Activated effector memory CD4-positive, alpha-beta T cell treated with anti-CD3 and anti-CD28 coated beads, Interleukin-2, amount 50 U/mL, for 16 hours (primary cell): ENCODE data around the gene METAP1.
"Not testable (repeated sequence)": the region's sequence is repeated elsewhere in the genome, so short reads cannot be mapped to it uniquely, and the experiment has no call there.

Source experiments
- DNase-seq: peaks from one replicate; pipeline ENCODE4 v3.0.0-alpha.2; 2020

METAP1 gene

GRCh38 chr4:99061048-99061700 is 65.7 kb downstream of the METAP1 start:
- no peak for DNase-seq

GRCh38 chr4:99062120-99062519 is 66.6 kb downstream of the METAP1 start:
- no peak for DNase-seq

- not testable (repeated sequence) for DNase-seq
Measured at GRCh38 chr4:99065521-99065920, 70.0 kb downstream of the METAP1 start.

- DNase-seq, result no peak
Measured at GRCh38 chr4:99067617-99068016, 72.1 kb downstream of the METAP1 start.

GRCh38 chr4:99071159-99071558 is 75.6 kb downstream of the METAP1 start:
- no peak for DNase-seq

GRCh38 chr4:99074816-99075215 is 79.3 kb downstream of the METAP1 start:
- DNase-seq, result no peak

GRCh38 chr4:99076292-99076976 is 80.9 kb downstream of the METAP1 start:
- no peak for DNase-seq

- no peak for DNase-seq
Measured at GRCh38 chr4:99077177-99077576, 81.7 kb downstream of the METAP1 start.

- DNase-seq, result no peak
Measured at GRCh38 chr4:99078336-99078735, 82.8 kb downstream of the METAP1 start.

- no peak for DNase-seq
Measured at GRCh38 chr4:99078931-99079624, 83.6 kb downstream of the METAP1 start.

GRCh38 chr4:99079625-99080295 is 84.2 kb downstream of the METAP1 start:
- no peak for DNase-seq

- DNase-seq, result not testable (repeated sequence)
Measured at GRCh38 chr4:99080869-99081268, 85.3 kb downstream of the METAP1 start.

GRCh38 chr4:99082192-99082591 is 86.7 kb downstream of the METAP1 start:
- no peak for DNase-seq

GRCh38 chr4:99084595-99084994 is 89.1 kb downstream of the METAP1 start:
- DNase-seq, result no peak

GRCh38 chr4:99088023-99088449 is 92.5 kb downstream of the METAP1 start:
- DNase-seq, result no peak

- peak; percentile 95 for DNase-seq
Measured at GRCh38 chr4:99088481-99089365, 93.2 kb downstream of the METAP1 start, which contains the start of gene ADH5. TSS of gene ADH5 (minus strand) at chr4:99088788. CDS start at chr4:99088700, 88 bp downstream.

- DNase-seq, result no peak
Measured at GRCh38 chr4:99090481-99091215, 95.1 kb downstream of the METAP1 start.

GRCh38 chr4:99091216-99091575 is 95.7 kb downstream of the METAP1 start:
- no peak for DNase-seq

- DNase-seq, result not testable (repeated sequence)
Measured at GRCh38 chr4:99091841-99092240, 96.3 kb downstream of the METAP1 start.

GRCh38 chr4:99099311-99099710 is 103.8 kb downstream of the METAP1 start:
- DNase-seq, result no peak

- not testable (repeated sequence) for DNase-seq
Measured at GRCh38 chr4:99099814-99100213, 104.3 kb downstream of the METAP1 start.

- DNase-seq, result no peak
Measured at GRCh38 chr4:99100876-99101275, 105.4 kb downstream of the METAP1 start.
